Hepatocyte (in vitro differentiated cells): ENCODE data around the gene MC3R. TPM values are rescaled to one million over a fixed set of nuclear protein-coding genes. Genes with fewer than 3 reads are reported as not detected.

Experiments used
- DNase-seq: peaks from one replicate; pipeline ENCODE4 v3.0.0-alpha.2; 2016; ENCODE audit warnings: low spot score
- H2AFZ ChIP-seq: fragments of 200-600 bp; sonication (generic); 2 replicates; pipeline ENCODE4 v1.6.0; 2016; ENCODE audit warnings: antibody characterized with exemption, mild to moderate bottlenecking
- H3K27ac ChIP-seq: fragments of 200-600 bp; sonication (generic); 2 replicates; pipeline ENCODE4 v1.5.1; 2016; ENCODE audit warnings: mild to moderate bottlenecking
- H3K27me3 ChIP-seq: fragments of 200-600 bp; sonication (generic); 2 replicates; pipeline ENCODE4 v1.6.1; 2016
- H3K36me3 ChIP-seq: fragments of 200-600 bp; sonication (generic); replicated peaks from 2 replicates; pipeline ENCODE4 v1.5.1; 2016; ENCODE audit warnings: low read depth; ENCODE audit not compliant: insufficient read depth
- H3K4me1 ChIP-seq: fragments of 200-600 bp; sonication (generic); 2 replicates; pipeline ENCODE4 v1.5.1; 2016; ENCODE audit warnings: mild to moderate bottlenecking, moderate library complexity; ENCODE audit not compliant: insufficient read depth
- H3K4me2 ChIP-seq: fragments of 200-600 bp; sonication (generic); 2 replicates; pipeline ENCODE4 v1.6.0; 2016
- H3K4me3 ChIP-seq: fragments of 200-600 bp; sonication (generic); 2 replicates; pipeline ENCODE4 v1.5.1; 2016; ENCODE audit warnings: mild to moderate bottlenecking
- H3K79me2 ChIP-seq: fragments of 200-600 bp; sonication (generic); 2 replicates; pipeline ENCODE4 v1.6.0; 2017; ENCODE audit warnings: mild to moderate bottlenecking
- H3K9me2 ChIP-seq: fragments of 200-600 bp; sonication (generic); replicated peaks from 2 replicates; pipeline ENCODE4 v1.6.0; 2017; ENCODE audit warnings: mild to moderate bottlenecking; ENCODE audit not compliant: insufficient read depth
- H3K9me3 ChIP-seq: fragments of 200-600 bp; sonication (generic); 2 replicates; pipeline ENCODE4 v1.5.1; 2016; ENCODE audit warnings: low read depth, mild to moderate bottlenecking
- H4K20me1 ChIP-seq: fragments of 200-600 bp; sonication (generic); 2 replicates; pipeline ENCODE4 v1.6.0; 2016; ENCODE audit warnings: mild to moderate bottlenecking; ENCODE audit not compliant: insufficient read depth, poor library complexity, severe bottlenecking
- CTCF ChIP-seq: fragments of 200-600 bp; sonication (generic); IDR thresholded peaks from 2 replicates; pipeline ENCODE4 v1.5.1; 2016; ENCODE audit warnings: antibody characterized with exemption, mild to moderate bottlenecking; ENCODE audit not compliant: poor library complexity
- EZH2 ChIP-seq: fragments of 200-600 bp; sonication (generic); IDR thresholded peaks from 2 replicates; pipeline ENCODE4 v1.6.1; 2016; ENCODE audit warnings: antibody characterized with exemption, mild to moderate bottlenecking, borderline replicate concordance
- EZH2phosphoT487 ChIP-seq: fragments of 200-600 bp; sonication (generic); IDR thresholded peaks from one replicate; pipeline ENCODE4 v1.6.1; 2018; ENCODE audit warnings: antibody characterized with exemption, mild to moderate bottlenecking, low read depth, moderate library complexity; ENCODE audit not compliant: unreplicated experiment, severe bottlenecking
- WGBS: methylation state at CpG from one replicate; pipeline ENCODE4 v1.1.6; 2016; ENCODE audit warnings: low lambda C conversion rate; ENCODE audit errors: missing lambda C conversion rate; 5-methylcytosine and 5-hydroxymethylcytosine counted together
- polyA plus RNA-seq: library from polyadenylated mRNA; unstranded; fragments of >200 nt; fragmentation: Nextera tagmentation; extraction: Ambion mirVana; gene quantifications from 2 replicates; pipeline ENCODE4 v1.2.1, GENCODE V29; 2016
- total RNA-seq: library from RNA; depleted of rRNA; stranded (reverse); fragments of >200 nt; gene quantifications from 2 replicates; pipeline ENCODE4 v1.2.3, GENCODE V29; 2014

The MC3R gene
- total and polyA plus RNA-seq, 2 experiments from 2014 or later = 1.9 TPM; not detected in 1

- H3K27ac ChIP-seq = no peak overlapping the region
- no peaks in the 10 kb centered on the region for H3K9me3 ChIP-seq
- 75% methylated on average over 6 of the region's 6 CpGs for WGBS
- no peaks in the 10 kb centered on the region for H4K20me1 ChIP-seq
- TF ChIP-seq EZH2phosphoT487 = no peak
- no peak for TF ChIP-seq CTCF
- TF ChIP-seq EZH2 = no peak
- no peak overlapping the region for H3K4me2 ChIP-seq
- H3K9me2 ChIP-seq = no peaks in the 10 kb centered on the region
- no peaks in the 10 kb centered on the region for H3K79me2 ChIP-seq
- no peak for DNase-seq
- no peaks in the 10 kb centered on the region for H3K36me3 ChIP-seq
- H3K4me3 ChIP-seq = no peak overlapping the region
- no peaks in the 10 kb centered on the region for H3K4me1 ChIP-seq
- no peaks in the 10 kb centered on the region for H3K27me3 ChIP-seq
- H2AFZ ChIP-seq = no peak overlapping the region
These were observed 25.6 kb downstream of the MC3R start for GRCh38 chr20:56274156-56274555.

- H3K27ac ChIP-seq = no peak overlapping the region
- no peaks in the 10 kb centered on the region for H4K20me1 ChIP-seq
- no peak overlapping the region for H2AFZ ChIP-seq
- H3K79me2 ChIP-seq = no peaks in the 10 kb centered on the region
- H3K9me2 ChIP-seq = no peaks in the 10 kb centered on the region
- 73% methylated on average over 2 of the region's 2 CpGs for WGBS
- no peak overlapping the region for H3K4me2 ChIP-seq
- H3K4me3 ChIP-seq = no peak overlapping the region
- H3K9me3 ChIP-seq = no peaks in the 10 kb centered on the region
- no peaks in the 10 kb centered on the region for H3K27me3 ChIP-seq
- TF ChIP-seq EZH2 = no peak
- TF ChIP-seq CTCF = no peak
- TF ChIP-seq EZH2phosphoT487 = no peak
- no peak for DNase-seq
- no peaks in the 10 kb centered on the region for H3K36me3 ChIP-seq
- H3K4me1 ChIP-seq = no peaks in the 10 kb centered on the region
These were observed 29.7 kb downstream of the MC3R start for GRCh38 chr20:56278196-56278595.

- Histone ChIP-seq H3K79me2 (no peaks in the 10 kb centered on the region), H3K36me3 (no peaks in the 10 kb centered on the region), H4K20me1 (no peaks in the 10 kb centered on the region), H3K27me3 (no peaks in the 10 kb centered on the region), H3K4me3 (no peak overlapping the region), H3K9me2 (no peaks in the 10 kb centered on the region), H3K4me1 (no peaks in the 10 kb centered on the region), H3K4me2 (no peak overlapping the region), H3K9me3 (no peaks in the 10 kb centered on the region), H3K27ac (no peak overlapping the region), H2AFZ (no peak overlapping the region)
- WGBS = 69% methylated on average over 3 of the region's 3 CpGs
- no peak for TF ChIP-seq CTCF
- TF ChIP-seq EZH2phosphoT487 = no peak
- TF ChIP-seq EZH2 = no peak
- DNase-seq = no peak
These were observed 37.0 kb downstream of the MC3R start for GRCh38 chr20:56285496-56285895.

GRCh38 chr20:56289652-56290051 is 41.1 kb downstream of the MC3R start:
- no peaks in the 10 kb centered on the region for H3K4me1 ChIP-seq
- H3K9me2 ChIP-seq = no peaks in the 10 kb centered on the region
- 66% methylated on average over 5 of the region's 5 CpGs for WGBS
- no peaks in the 10 kb centered on the region for H3K27me3 ChIP-seq
- no peak for DNase-seq
- H3K9me3 ChIP-seq = no peaks in the 10 kb centered on the region
- no peak overlapping the region for H3K4me3 ChIP-seq
- no peak overlapping the region for H2AFZ ChIP-seq
- no peak overlapping the region for H3K4me2 ChIP-seq
- H3K36me3 ChIP-seq = no peaks in the 10 kb centered on the region
- H4K20me1 ChIP-seq = no peaks in the 10 kb centered on the region
- no peaks in the 10 kb centered on the region for H3K79me2 ChIP-seq
- no peak overlapping the region for H3K27ac ChIP-seq
- TF ChIP-seq EZH2phosphoT487 = no peak
- no peak for TF ChIP-seq EZH2
- no peak for TF ChIP-seq CTCF
